NT2/D1 (cell line): ENCODE results near the gene METTL24.

Experiments used
- DNase-seq: peaks from one replicate; pipeline ENCODE4 v3.0.0-alpha.2; 2011; ENCODE audit warnings: low read depth, low spot score
- H3K27me3 ChIP-seq: 2 replicates; pipeline ENCODE4 v1.6.0; 2011; ENCODE audit warnings: mild to moderate bottlenecking; ENCODE audit not compliant: insufficient read length, insufficient read depth
- H3K36me3 ChIP-seq: 2 replicates; pipeline ENCODE4 v1.6.1; 2011; ENCODE audit warnings: mild to moderate bottlenecking, low read length, mixed read lengths; ENCODE audit not compliant: insufficient read depth, insufficient read length
- H3K4me1 ChIP-seq: 2 replicates; pipeline ENCODE4 v1.5.1; 2011; ENCODE audit not compliant: insufficient read depth, insufficient read length
- H3K4me3 ChIP-seq: 2 replicates; pipeline ENCODE4 v1.5.1; 2011; ENCODE audit warnings: low read depth; ENCODE audit not compliant: insufficient read length
- H3K9ac ChIP-seq: 2 replicates; pipeline ENCODE4 v1.6.0; 2011; ENCODE audit warnings: low read depth; ENCODE audit not compliant: insufficient read length
- H3K9me3 ChIP-seq: 2 replicates; pipeline ENCODE4 v1.5.1; 2011; ENCODE audit warnings: mild to moderate bottlenecking, low read length; ENCODE audit not compliant: insufficient read depth
- SUZ12 ChIP-seq: IDR thresholded peaks from 2 replicates; pipeline ENCODE4 v1.6.1; 2011; ENCODE audit not compliant: insufficient read length, insufficient read depth; ENCODE audit errors: extremely low read depth
- YY1 ChIP-seq: IDR thresholded peaks from 2 replicates; pipeline ENCODE4 v1.6.1; 2011; ENCODE audit not compliant: insufficient read length, insufficient read depth
- ZNF274 ChIP-seq: IDR thresholded peaks from 2 replicates; pipeline ENCODE4 v1.6.1; 2011; ENCODE audit warnings: mild to moderate bottlenecking, low read depth, low read length

The METTL24 gene

GRCh38 chr6:110331816-110332215 lies 26.3 kb downstream of the METTL24 start:
- H3K27me3 ChIP-seq, result no peaks in the 10 kb centered on the region
- H3K4me1 ChIP-seq, result no peaks in the 10 kb centered on the region
- H3K4me3 ChIP-seq, result no peak overlapping the region
- no peak for DNase-seq
- H3K9ac ChIP-seq, result no peak overlapping the region
- TF ChIP-seq SUZ12 (no peak), ZNF274 (no peak), YY1 (no peak)
- no peaks in the 10 kb centered on the region for H3K9me3 ChIP-seq
- no peaks in the 10 kb centered on the region for H3K36me3 ChIP-seq

GRCh38 chr6:110331390-110331789 lies 26.8 kb downstream of the METTL24 start:
- TF ChIP-seq SUZ12, result no peak
- no peak for TF ChIP-seq ZNF274
- TF ChIP-seq YY1, result no peak
- Histone ChIP-seq H3K9me3 (no peaks in the 10 kb centered on the region), H3K9ac (no peak overlapping the region), H3K4me3 (no peak overlapping the region), H3K36me3 (no peaks in the 10 kb centered on the region), H3K27me3 (no peaks in the 10 kb centered on the region), H3K4me1 (no peaks in the 10 kb centered on the region)
- DNase-seq, result no peak

- no peaks in the 10 kb centered on the region for H3K36me3 ChIP-seq
- no peak overlapping the region for H3K4me3 ChIP-seq
- H3K9me3 ChIP-seq, result no peaks in the 10 kb centered on the region
- H3K4me1 ChIP-seq, result no peaks in the 10 kb centered on the region
- TF ChIP-seq SUZ12 (no peak), YY1 (no peak), ZNF274 (no peak)
- no peak overlapping the region for H3K9ac ChIP-seq
- H3K27me3 ChIP-seq, result no peaks in the 10 kb centered on the region
- no peak for DNase-seq
Measured at GRCh38 chr6:110329714-110330436, 28.3 kb downstream of the METTL24 start.

- H3K4me1 ChIP-seq, result no peaks in the 10 kb centered on the region
- no peaks in the 10 kb centered on the region for H3K9me3 ChIP-seq
- H3K36me3 ChIP-seq, result no peaks in the 10 kb centered on the region
- H3K9ac ChIP-seq, result no peak overlapping the region
- no peak for TF ChIP-seq SUZ12
- no peak for TF ChIP-seq ZNF274
- no peak for TF ChIP-seq YY1
- no peak for DNase-seq
- no peaks in the 10 kb centered on the region for H3K27me3 ChIP-seq
- H3K4me3 ChIP-seq, result no peak overlapping the region
Measured at GRCh38 chr6:110329348-110329713, 28.8 kb downstream of the METTL24 start.

GRCh38 chr6:110328259-110328658 lies 29.9 kb downstream of the METTL24 start:
- H3K27me3 ChIP-seq, result no peaks in the 10 kb centered on the region
- TF ChIP-seq YY1 (no peak), SUZ12 (no peak), ZNF274 (no peak)
- no peaks in the 10 kb centered on the region for H3K9me3 ChIP-seq
- DNase-seq, result no peak
- H3K4me1 ChIP-seq, result peaks cover 6% of the 10 kb centered on the region
- H3K36me3 ChIP-seq, result no peaks in the 10 kb centered on the region
- H3K9ac ChIP-seq, result no peak overlapping the region
- no peak overlapping the region for H3K4me3 ChIP-seq

GRCh38 chr6:110327391-110327790 lies 30.8 kb downstream of the METTL24 start:
- peaks cover 6% of the 10 kb centered on the region for H3K4me1 ChIP-seq
- TF ChIP-seq SUZ12, result no peak
- TF ChIP-seq YY1, result no peak
- no peak for TF ChIP-seq ZNF274
- no peak overlapping the region for H3K4me3 ChIP-seq
- no peaks in the 10 kb centered on the region for H3K27me3 ChIP-seq
- no peak overlapping the region for H3K9ac ChIP-seq
- DNase-seq, result no peak
- no peaks in the 10 kb centered on the region for H3K36me3 ChIP-seq
- H3K9me3 ChIP-seq, result no peaks in the 10 kb centered on the region

- peaks cover 6% of the 10 kb centered on the region for H3K4me1 ChIP-seq
- TF ChIP-seq SUZ12 (no peak), ZNF274 (no peak), YY1 (no peak)
- no peak overlapping the region for H3K4me3 ChIP-seq
- H3K9ac ChIP-seq, result no peak overlapping the region
- DNase-seq, result no peak
- no peaks in the 10 kb centered on the region for H3K9me3 ChIP-seq
- H3K27me3 ChIP-seq, result no peaks in the 10 kb centered on the region
- no peaks in the 10 kb centered on the region for H3K36me3 ChIP-seq
Measured at GRCh38 chr6:110326609-110327008, 31.5 kb downstream of the METTL24 start.

- H3K4me1 ChIP-seq, result peaks cover 6% of the 10 kb centered on the region
- H3K9me3 ChIP-seq, result no peaks in the 10 kb centered on the region
- no peaks in the 10 kb centered on the region for H3K27me3 ChIP-seq
- H3K9ac ChIP-seq, result no peak overlapping the region
- TF ChIP-seq ZNF274 (no peak), YY1 (no peak), SUZ12 (no peak)
- no peak overlapping the region for H3K4me3 ChIP-seq
- no peaks in the 10 kb centered on the region for H3K36me3 ChIP-seq
- no peak for DNase-seq
Measured at GRCh38 chr6:110326057-110326456, 32.1 kb downstream of the METTL24 start.
